CD4-positive, alpha-beta T cell (primary cell): Measurements from ENCODE around the gene IFITM5. TPM values are rescaled to one million over a fixed set of nuclear protein-coding genes. Genes with fewer than 3 reads are reported as not detected.
A peak's percentile ranks its signal among the peaks of the same experiment; 100 is the strongest.

Experiments
- ATAC-seq: fragments of 200-7000 bp; cut with Tn5 transposase; one replicate; pipeline ENCODE4 v1.10.0; 2022; ENCODE audit warnings: mild to moderate bottlenecking; ENCODE audit not compliant: poor library complexity
- CTCF ChIA-PET: fragments of 350-600 bp; sonication (Branson Sonifier 250); formaldehyde crosslinking; loops from one replicate; lab custom pipeline; 2021; ENCODE audit warnings: antibody characterized with exemption, inconsistent platforms; lab: Charles Lee
- POLR2A ChIA-PET: fragments of 350-600 bp; sonication (Branson Sonifier 250); formaldehyde crosslinking; loops from one replicate; lab custom pipeline; 2021; ENCODE audit warnings: antibody characterized with exemption, inconsistent platforms; lab: Charles Lee
- DNase-seq, 14 experiments: peaks; one replicate each; pipeline ENCODE4 v3.0.0-alpha.2; 2013 to 2020; ENCODE audit warnings: mixed read lengths in 2 of 14
- H3K27ac ChIP-seq, 2 donors: one replicate each; pipeline versions ENCODE4 v1.5.1 to v1.7.0; 2013; ENCODE audit warnings: low read length in 2 of 2, low read depth in 1 of 2, mild to moderate bottlenecking in 1 of 2
- H3K27me3 ChIP-seq, 2 experiments: 1 replicate in 1 of 2; 2 replicates in 1 of 2; pipeline versions ENCODE4 v1.6.1 to v1.7.0; 2013; ENCODE audit warnings: low read length in 2 of 2, control low read depth in 1 of 2, mild to moderate bottlenecking in 1 of 2, moderate library complexity in 1 of 2; ENCODE audit not compliant: insufficient read depth in 2 of 2, control insufficient read depth in 1 of 2
- H3K36me3 ChIP-seq: one replicate; pipeline ENCODE4 v1.6.1; 2013; ENCODE audit warnings: low read length, control low read depth; ENCODE audit not compliant: insufficient read depth
- H3K4me1 ChIP-seq: one replicate; pipeline ENCODE4 v1.6.1; 2013; ENCODE audit warnings: low read length, control low read depth; ENCODE audit not compliant: insufficient read depth
- H3K4me3 ChIP-seq: one replicate; pipeline ENCODE4 v1.5.1; 2013; ENCODE audit warnings: mild to moderate bottlenecking, low read length, moderate library complexity
- H3K9me3 ChIP-seq, 2 experiments: 1 replicate in 1 of 2; 2 replicates in 1 of 2; pipeline versions ENCODE4 v1.6.1 to v1.7.0; 2013; ENCODE audit warnings: low read length in 2 of 2, mild to moderate bottlenecking in 2 of 2, control low read depth in 1 of 2, moderate library complexity in 1 of 2; ENCODE audit not compliant: control insufficient read depth in 1 of 2, insufficient read depth in 1 of 2
- H3K27ac Mint-ChIP-seq: one replicate; pipeline ENCODE4 v1.8.0; 2020; ENCODE audit warnings: mixed read lengths
- H3K27me3 Mint-ChIP-seq: one replicate; pipeline ENCODE4 v1.8.0; 2021; ENCODE audit warnings: mixed read lengths
- H3K36me3 Mint-ChIP-seq: one replicate; pipeline ENCODE4 v1.8.0; 2021; ENCODE audit warnings: low read depth, mixed read lengths
- H3K4me1 Mint-ChIP-seq: one replicate; pipeline ENCODE4 v1.8.0; 2021; ENCODE audit warnings: low read depth, mixed read lengths
- H3K4me3 Mint-ChIP-seq: one replicate; pipeline ENCODE4 v1.8.0; 2020; ENCODE audit warnings: mild to moderate bottlenecking, mixed read lengths
- H3K9me3 Mint-ChIP-seq: one replicate; pipeline ENCODE4 v1.8.0; 2020; ENCODE audit warnings: mixed read lengths
- CTCF ChIP-seq: fragments of 200-600 bp; IDR thresholded peaks from one replicate; pipeline ENCODE4 v1.8.0; 2022; ENCODE audit warnings: antibody characterized with exemption, mild to moderate bottlenecking
- intact Hi-C, 2 experiments: fragments of 100-400 bp; cut with DNase I in 1 of 2; cut with micrococcal nuclease in 1 of 2; formaldehyde crosslinking; loops; one replicate each; pipeline versions ENCODE4 v1.15.1 to v1.9.0; 2023 to 2025; cut with DNase I, micrococcal nuclease
- total RNA-seq, 174 experiments: library from RNA in 2 of 174; stranded (reverse) in 2 of 174; gene quantifications; one replicate each; pipeline ENCODE4 v1.2.3 and lab custom pipeline; 2021 to 2026

IFITM5 gene
- total RNA-seq, 2 experiments from 2014 or later, result not detected

- intact Hi-C loops, result no loop called here
Measured at GRCh38 chr11:255176-255575, 44.1 kb downstream of the IFITM5 start.

GRCh38 chr11:253886-254270 lies 45.4 kb downstream of the IFITM5 start:
- ChIA-PET CTCF (interaction anchor here (1.1 to 1.2 kb wide), 2 partner anchors 52 to 110 kb away, joined by 3 to 4 read pairs; no protein-coding TSS in a partner anchor), POLR2A (interaction anchor here (1.1 kb wide), 1 partner anchor 14 kb away, joined by 4 read pairs; no protein-coding TSS in a partner anchor)
- Mint-ChIP-seq H3K4me1 (peaks cover 13% of the 10 kb centered on the region), H3K4me3 (no peak overlapping the region), H3K27me3 (no peaks in the 10 kb centered on the region), H3K9me3 (no peaks in the 10 kb centered on the region), H3K36me3 (peaks cover 52% of the 10 kb centered on the region), H3K27ac (peak overlapping the region; percentile 67)
- no peak overlapping the region for H3K27ac ChIP-seq
- H3K4me1 ChIP-seq, result peaks cover 6% of the 10 kb centered on the region
- TF ChIP-seq CTCF, result no peak
- intact Hi-C loops, result loop anchor here (2.0 to 5.0 kb wide), 6 partner anchors 25 to 198 kb away; partner anchors contain the start of genes BET1L (in 1 of the 2), NLRP6 (in 1 of the 2), PGGHG (in 1 of the 2) and PTDSS2 (in 1 of the 2)
- H3K9me3 ChIP-seq, result no peaks in the 10 kb centered on the region
- ATAC-seq (no peak), DNase-seq (no peak)
- no peaks in the 10 kb centered on the region for H3K27me3 ChIP-seq
- H3K36me3 ChIP-seq, result peaks cover 45% of the 10 kb centered on the region
- no peak overlapping the region for H3K4me3 ChIP-seq

More at GRCh38 chr11:255176-255575, 44.1 kb downstream of the IFITM5 start:
- no peaks in the 10 kb centered on the region for H3K9me3 ChIP-seq
- no peaks in the 10 kb centered on the region for H3K27me3 Mint-ChIP-seq
- no peak for ATAC-seq
- no peaks in the 10 kb centered on the region for H3K9me3 Mint-ChIP-seq
- no peak overlapping the region for H3K27ac Mint-ChIP-seq
- H3K36me3 Mint-ChIP-seq, result peaks cover 40% of the 10 kb centered on the region
- H3K36me3 ChIP-seq, result peaks cover 33% of the 10 kb centered on the region
- H3K4me3 Mint-ChIP-seq, result no peak overlapping the region
- ChIA-PET CTCF (interaction anchor here (1.2 kb wide), 1 partner anchor 50 kb away, joined by 4 read pairs; no protein-coding TSS in a partner anchor), POLR2A (interaction anchor here (0.9 to 1.1 kb wide), 3 partner anchors 12 to 53 kb away, joined by 3 to 4 read pairs (median 3); partner anchors contain the start of genes IFITM2 and PSMD13)
- no peak overlapping the region for H3K4me3 ChIP-seq
- peaks cover 13% of the 10 kb centered on the region for H3K4me1 Mint-ChIP-seq
- no peak for TF ChIP-seq CTCF
- no peaks in the 10 kb centered on the region for H3K27me3 ChIP-seq
- no peak for DNase-seq
- H3K27ac ChIP-seq, result no peak overlapping the region
- H3K4me1 ChIP-seq, result peaks cover 6% of the 10 kb centered on the region

- Histone ChIP-seq H3K27ac (no peak overlapping the region), H3K36me3 (peaks cover 51% of the 10 kb centered on the region), H3K4me1 (peaks cover 6% of the 10 kb centered on the region), H3K4me3 (no peak overlapping the region), H3K9me3 (no peaks in the 10 kb centered on the region), H3K27me3 (no peaks in the 10 kb centered on the region)
- ATAC-seq, result no peak
- Mint-ChIP-seq H3K27ac (no peak overlapping the region), H3K36me3 (peaks cover 58% of the 10 kb centered on the region), H3K4me3 (no peak overlapping the region), H3K27me3 (no peaks in the 10 kb centered on the region), H3K4me1 (peaks cover 13% of the 10 kb centered on the region), H3K9me3 (no peaks in the 10 kb centered on the region)
- POLR2A ChIA-PET, result interaction anchor here (3.3 kb wide), 1 partner anchor 27 kb away, joined by 31 read pairs; the partner anchor contains the start of gene NLRP6
- CTCF ChIA-PET, result interaction anchor here (1.1 to 3.5 kb wide), 2 partner anchors 53 to 110 kb away, joined by 3 to 31 read pairs; partner anchors contain the start of gene IFITM2
- intact Hi-C loops, result loop anchor here (2.0 to 5.0 kb wide), 6 partner anchors 25 to 199 kb away; partner anchors contain the start of genes BET1L (in 1 of the 2), NLRP6 (in 1 of the 2), PGGHG (in 1 of the 2) and PTDSS2 (in 1 of the 2)
- no peak for TF ChIP-seq CTCF
- no peak for DNase-seq
Measured at GRCh38 chr11:253160-253885, 46.0 kb downstream of the IFITM5 start.
